HG03060 (cell line): ENCODE data around the gene VAMP8.
A peak's percentile ranks its signal among the peaks of the same experiment; 100 is the strongest.
"Not testable (repeated sequence)": the region's sequence is repeated elsewhere in the genome, so short reads cannot be mapped to it uniquely, and the experiment has no call there.

Experiments
- ATAC-seq: cut with Tn5 transposase; IDR thresholded peaks from one replicate; pipeline ENCODE4 v1.9.1; 2021; ENCODE audit warnings: low read depth, moderate number of reproducible peaks; ENCODE audit not compliant: unreplicated experiment

The VAMP8 gene

GRCh38 chr2:85578243-85579180, 1.1 kb downstream of the VAMP8 start:
- ATAC-seq: no peak

DNA sequence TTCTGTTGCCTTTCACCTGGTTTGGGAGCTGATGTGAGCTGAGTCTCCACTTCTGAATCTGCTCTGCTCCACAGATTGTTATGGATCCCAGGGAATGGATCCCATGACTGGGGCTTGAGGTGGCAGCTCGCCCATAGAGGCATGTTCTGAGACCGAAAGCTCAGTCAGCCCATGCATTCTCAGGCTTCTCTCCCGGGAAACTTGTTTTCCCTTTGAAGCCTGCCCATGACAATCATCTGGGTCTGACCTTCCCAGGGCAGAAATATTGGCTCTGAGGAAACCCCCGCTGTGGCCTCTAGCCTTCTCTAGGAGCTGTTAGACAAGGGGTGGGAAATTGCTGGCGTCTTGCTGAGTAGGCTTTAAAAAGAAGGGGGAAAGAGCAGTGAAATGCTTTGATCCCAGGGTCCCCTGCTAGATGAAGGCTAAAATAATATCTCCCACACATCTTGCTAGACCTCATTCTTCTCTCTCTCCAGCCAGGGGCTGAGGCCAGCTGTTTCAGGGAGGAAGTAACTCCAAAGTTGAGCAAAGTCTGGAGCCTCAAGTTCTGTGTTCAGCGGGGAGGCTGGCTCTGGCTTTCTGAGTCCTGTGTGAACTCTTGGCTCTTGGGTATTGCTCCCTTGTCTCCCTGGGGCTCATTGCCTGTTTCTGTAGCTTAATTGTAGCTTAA, 2.0 kb downstream of the VAMP8 start:
- ATAC-seq: no peak

- no peak for ATAC-seq
Observed at GRCh38 chr2:85580206-85580605, 2.8 kb downstream of the VAMP8 start.

- ATAC-seq: no peak
Observed at GRCh38 chr2:85582492-85582891, 5.1 kb downstream of the VAMP8 start.

- ATAC-seq: no peak
Observed at GRCh38 chr2:85583667-85584353, 6.4 kb downstream of the VAMP8 start.

- no peak for ATAC-seq
Observed at GRCh38 chr2:85584354-85584856, 7.0 kb downstream of the VAMP8 start, which contains the start of gene VAMP5. Gene VAMP5, plus strand, starts transcription at chr2:85584431. Its CDS starts 60 bp downstream, at chr2:85584491.

DNA sequence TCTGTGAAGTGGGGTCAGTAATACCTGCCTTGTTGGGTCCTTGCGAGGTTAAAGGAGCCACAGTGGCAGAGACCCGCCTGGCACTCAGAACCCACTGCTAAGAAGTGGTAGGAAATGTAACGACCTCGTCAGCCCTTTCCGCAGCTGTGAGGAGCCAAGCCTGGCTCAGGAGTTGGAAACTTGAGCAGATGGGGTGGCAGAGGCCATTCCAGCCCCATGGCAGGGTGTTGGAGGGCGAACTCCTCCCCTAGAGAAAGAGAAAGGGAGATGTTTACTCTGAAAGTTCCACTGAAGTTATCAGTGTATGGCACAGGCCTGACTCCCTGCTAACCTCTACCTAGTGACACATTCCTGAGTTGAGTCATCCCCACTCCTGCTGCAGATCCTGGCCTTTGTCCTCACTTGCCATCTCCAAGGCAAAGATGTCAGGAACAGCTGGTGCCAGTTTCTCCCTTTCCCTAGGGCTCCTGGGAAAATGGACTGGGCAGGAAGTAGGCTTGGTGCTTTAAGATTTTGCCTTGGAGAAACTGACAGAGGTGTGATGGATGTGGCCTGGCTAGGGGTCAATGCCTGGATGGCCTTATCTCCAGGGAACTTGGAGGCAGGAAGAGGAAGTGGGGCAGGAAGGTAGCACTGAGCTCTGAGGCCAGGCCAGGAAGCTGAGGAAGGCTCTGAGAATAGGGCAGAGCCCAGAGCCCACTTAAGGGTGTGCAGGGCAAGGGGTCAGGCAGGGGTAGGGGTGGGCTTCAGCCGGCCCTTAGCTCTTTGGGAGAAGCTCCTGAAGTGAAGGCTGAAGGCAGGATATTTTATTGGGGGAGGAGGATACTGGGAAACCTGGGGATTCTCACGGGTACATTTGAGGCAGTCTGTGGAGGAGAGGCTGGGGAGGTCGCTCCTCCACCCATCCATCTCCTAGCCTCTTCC, 7.7 kb downstream of the VAMP8 start:
- no peak for ATAC-seq

- ATAC-seq: no peak
Observed at GRCh38 chr2:85585781-85586105, 8.4 kb downstream of the VAMP8 start.

DNA sequence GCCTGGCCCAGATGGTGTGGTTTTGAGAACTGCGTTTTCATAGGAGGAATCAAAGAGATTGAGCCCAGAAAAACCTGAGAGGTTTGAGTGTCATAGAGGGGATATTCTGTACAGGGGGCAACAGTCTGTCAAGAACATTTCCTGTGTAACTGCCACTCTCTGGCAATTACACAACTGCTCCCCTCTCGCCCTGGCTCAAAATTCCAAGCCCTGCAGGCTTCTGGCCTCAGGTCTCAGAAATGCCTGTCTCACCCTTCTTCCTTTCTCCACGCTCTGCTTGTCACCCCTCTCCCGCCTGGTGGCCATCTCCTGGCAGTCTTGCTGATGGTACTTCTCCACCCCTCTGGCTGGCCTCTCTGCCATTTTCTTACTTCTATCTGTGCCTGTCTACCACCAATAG, 10.8 kb downstream of the VAMP8 start:
- no peak for ATAC-seq

DNA sequence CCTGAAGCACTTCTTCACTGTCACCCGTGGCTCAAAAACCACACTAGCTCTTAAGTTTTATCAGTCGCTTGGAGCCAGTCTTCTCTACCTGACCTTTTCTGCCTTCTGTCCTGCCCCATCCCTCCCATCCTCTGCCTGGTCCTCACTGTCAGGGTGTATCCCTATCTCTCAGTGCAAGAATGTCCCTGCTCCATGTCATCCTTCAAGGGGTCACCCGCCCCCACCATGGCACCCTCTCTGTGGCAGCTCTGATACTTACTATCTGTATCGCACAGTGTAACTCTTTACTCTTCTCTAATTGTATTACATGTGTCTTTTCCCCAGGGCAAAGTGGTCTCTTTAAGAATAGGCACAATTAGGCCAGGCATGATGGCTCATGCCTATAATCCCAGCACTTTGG, 11.3 kb downstream of the VAMP8 start:
- ATAC-seq: no peak

GRCh38 chr2:85589181-85589580, 11.8 kb downstream of the VAMP8 start:
- ATAC-seq: no peak

DNA sequence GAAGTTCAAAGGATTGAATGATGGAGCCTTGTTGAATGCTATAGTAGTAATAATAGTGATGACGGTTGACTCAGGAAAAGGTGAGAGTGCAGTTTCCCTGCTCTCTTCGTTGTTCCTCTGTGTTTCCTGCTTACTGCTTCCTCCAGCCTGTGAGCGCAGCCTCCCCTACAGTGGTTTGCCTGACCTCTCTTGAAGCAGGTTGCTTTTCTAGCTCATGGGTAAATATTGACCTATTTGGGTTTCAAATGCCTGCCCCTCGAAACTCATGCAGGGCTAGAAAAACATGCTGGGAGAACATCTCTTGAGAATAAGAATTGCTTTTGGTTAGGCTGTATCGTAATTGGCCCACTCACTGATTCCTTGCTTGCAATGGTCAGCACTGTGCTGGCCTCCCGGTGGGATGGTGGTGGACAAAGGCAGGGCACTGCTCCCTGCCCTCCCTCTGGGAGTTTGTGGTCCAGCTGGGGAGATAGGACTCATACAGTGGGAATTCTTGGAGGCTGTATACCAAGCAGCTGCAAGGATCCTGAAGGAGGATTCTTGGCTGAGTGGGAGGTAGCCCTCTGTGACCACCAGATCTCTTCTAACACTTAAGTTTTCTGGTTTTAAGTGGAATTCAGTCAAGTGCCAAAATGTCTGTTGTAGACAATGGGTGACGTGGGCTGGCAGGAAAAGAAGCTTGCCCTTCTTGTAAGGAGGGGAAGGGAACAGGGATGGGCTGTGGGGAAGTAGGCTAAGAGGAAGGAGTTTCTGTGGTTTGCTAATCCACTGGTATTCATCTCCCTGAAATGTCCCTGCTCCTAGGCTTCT, 12.8 kb downstream of the VAMP8 start:
- no peak for ATAC-seq

DNA sequence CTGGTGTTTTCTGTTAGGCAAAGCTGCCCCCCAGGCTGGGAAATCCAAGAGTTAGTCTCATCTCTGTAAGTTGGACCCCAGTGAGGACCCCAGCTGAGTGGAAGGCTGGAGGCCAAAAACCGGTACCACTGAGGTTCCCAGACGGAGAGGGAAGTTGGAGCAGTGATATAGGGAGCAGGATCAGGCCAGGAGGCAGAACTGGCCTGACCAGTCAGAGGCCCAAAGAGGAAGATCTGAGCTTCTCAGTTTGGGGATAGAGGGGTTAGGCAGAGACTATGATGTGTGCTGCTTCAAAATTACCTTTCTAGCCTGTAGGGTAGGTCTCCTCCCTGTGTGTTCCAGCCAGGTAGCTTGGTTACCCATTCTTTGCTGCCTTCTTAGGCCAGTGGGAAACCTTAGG, 13.6 kb downstream of the VAMP8 start:
- no peak for ATAC-seq

- ATAC-seq: no peak
Observed at GRCh38 chr2:85591563-85591962, 14.2 kb downstream of the VAMP8 start.

DNA sequence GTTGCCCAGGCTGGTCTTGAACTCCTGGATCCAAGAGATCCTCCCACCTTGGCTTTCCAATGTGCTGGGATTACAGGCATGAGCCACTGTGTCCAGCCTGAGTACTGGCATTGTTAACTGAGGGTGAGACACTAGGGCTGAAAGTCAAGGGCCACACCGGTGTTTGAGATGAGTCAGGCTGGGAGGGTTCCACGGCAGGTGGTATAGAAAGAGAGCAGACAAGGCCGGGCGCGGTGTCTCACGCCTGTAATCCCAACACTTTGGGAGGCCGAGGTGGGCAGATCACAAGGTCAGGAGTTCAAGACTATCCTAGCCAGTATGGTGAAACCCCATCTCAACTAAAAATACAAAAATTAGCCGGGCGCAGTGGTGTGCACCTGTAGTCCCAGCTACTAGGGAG, 14.9 kb downstream of the VAMP8 start:
- ATAC-seq: not testable (repeated sequence)

GRCh38 chr2:85593023-85593422, 15.6 kb downstream of the VAMP8 start:
- ATAC-seq: no peak

DNA sequence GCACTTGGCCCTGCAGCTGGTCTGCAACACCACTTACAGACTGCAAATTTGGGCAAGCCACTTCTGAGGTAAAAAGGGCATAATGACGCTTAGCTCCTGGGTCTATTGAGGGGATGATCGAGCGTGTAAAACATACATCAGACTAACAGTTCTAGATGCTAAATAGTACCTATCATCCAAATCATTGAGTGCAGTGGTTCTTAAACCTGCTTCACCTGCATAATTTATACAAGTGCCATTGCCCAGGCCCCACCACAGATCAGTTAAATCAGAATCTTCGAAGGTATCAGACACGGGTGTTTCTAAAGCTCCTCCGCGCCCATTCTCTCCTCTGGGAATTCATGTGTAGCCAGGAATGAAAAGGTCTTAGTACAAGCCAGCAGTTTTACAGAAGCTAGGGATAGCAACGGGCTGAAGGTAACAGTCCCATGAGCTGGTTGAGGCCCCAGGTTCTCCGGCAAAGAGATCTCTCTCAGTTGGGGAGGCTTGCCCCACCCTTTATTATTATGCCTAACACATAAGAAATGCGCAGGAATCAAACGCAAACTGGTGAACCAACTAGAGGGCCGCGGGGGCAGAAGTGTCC, 17.4 kb downstream of the VAMP8 start:
- no peak for ATAC-seq

GRCh38 chr2:85595301-85596025, 18.1 kb downstream of the VAMP8 start, which contains the start of gene RNF181:
Gene RNF181, plus strand, starts transcription at chr2:85595745. Its CDS starts 19 bp downstream, at chr2:85595764.
- ATAC-seq: peak; percentile 99
